ENCODE data around the gene AMPH.

- no peak for TF ChIP-seq TAF1 (IDR thresholded peaks at IDR 0.05; ENCODE audit: borderline replicate concordance, low read depth, low read length)
- no peak for TF ChIP-seq POLR2AphosphoS5 (IDR thresholded peaks at IDR 0.05; ENCODE audit: low read depth, low read length)
Observed at GRCh38 chr7:38425509-38425908, 205.7 kb downstream of the AMPH start.

Measured in GM12892 (cell line).